ENCODE measurements around the gene B3GNT9. TPM values are rescaled to one million over a fixed set of nuclear protein-coding genes. Genes with fewer than 3 reads are reported as not detected.

B3GNT9 gene
- total and polyA plus RNA-seq, 4 experiments from 2014 or later: 10.0 to 11.8 (median 10.2) TPM

DNA sequence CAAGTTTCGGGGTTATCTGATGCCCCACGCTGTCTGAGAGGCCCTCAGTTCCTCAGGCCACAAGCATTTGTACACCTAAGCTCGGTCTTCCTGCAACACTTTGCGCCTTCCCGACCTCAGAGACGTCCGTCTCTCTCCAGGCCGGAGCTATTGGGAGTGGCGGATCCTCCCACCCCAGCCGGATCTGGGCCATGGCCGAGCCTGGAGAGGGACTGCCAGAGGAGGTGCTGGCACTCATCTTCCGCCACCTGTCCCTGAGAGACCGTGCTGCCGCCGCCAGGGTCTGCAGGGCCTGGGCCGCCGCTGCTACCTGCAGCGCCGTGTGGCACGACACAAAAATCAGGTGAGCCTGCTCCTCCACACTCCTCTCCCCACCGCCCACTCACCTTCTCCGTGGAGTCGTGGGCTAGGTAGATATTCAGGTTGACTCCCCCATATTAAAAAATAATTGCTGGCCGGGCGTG is 10.8 kb upstream of the B3GNT9 start:
- H3K36me3 Mint-ChIP-seq: peaks cover 4 to 18% of the 10 kb centered on the region in 2 donors
- no peaks in the 10 kb centered on the region for H3K9me3 Mint-ChIP-seq
- H3K27ac Mint-ChIP-seq: peak overlapping the region in 1 of 7 donors; percentile 35
- H3K4me3 Mint-ChIP-seq: peak overlapping the region in 7 of 8 donors; percentile 42 to 92 (median 58)
- Histone ChIP-seq H3K36me3 (ENCODE audit: insufficient read depth, low read length) (no peaks in the 10 kb centered on the region), H3K27ac (ENCODE audit: low read depth, low read length) (no peak overlapping the region), H3K27me3 (ENCODE audit: insufficient read depth, low read length) (peaks cover 19% of the 10 kb centered on the region), H3K4me1 (ENCODE audit: insufficient read depth, low read length) (peaks cover 75% of the 10 kb centered on the region), H3K4me3 (ENCODE audit: low read length in 2 of 2) (peak overlapping the region in 1 of 2 donors; percentile 95), H3K9me3 (ENCODE audit: control insufficient read depth in 1 of 2, low read length in 2 of 2) (no peaks in the 10 kb centered on the region)
- peaks cover 26 to 64% (median 43%) of the 10 kb centered on the region in 4 donors for H3K4me1 Mint-ChIP-seq
- no peak for DNase-seq
- ChIA-PET CTCF (ENCODE audit: partially characterized antibody) (interaction anchor here (2.2 to 13.4 kb wide), 5 partner anchors 7 to 146 kb away, joined by 14 to 187 read pairs (median 58); partner anchors contain the start of genes MATCAP1 and NOL3), POLR2A (ENCODE audit: partially characterized antibody) (interaction anchor here (0.9 to 13.1 kb wide), 11 partner anchors 9 to 319 kb away, joined by 3 to 320 read pairs (median 22); partner anchors contain the start of genes ATP6V0D1, B3GNT9, CBFB and EXOC3L1)
- intact Hi-C loops (cut with micrococcal nuclease): loop anchor here (2.0 to 5.0 kb wide), 3 partner anchors 65 to 215 kb away; partner anchors contain the start of genes FHOD1, SLC9A5 and TMEM208
- H3K27me3 Mint-ChIP-seq: peaks cover 8 to 13% of the 10 kb centered on the region in 2 donors

DNA sequence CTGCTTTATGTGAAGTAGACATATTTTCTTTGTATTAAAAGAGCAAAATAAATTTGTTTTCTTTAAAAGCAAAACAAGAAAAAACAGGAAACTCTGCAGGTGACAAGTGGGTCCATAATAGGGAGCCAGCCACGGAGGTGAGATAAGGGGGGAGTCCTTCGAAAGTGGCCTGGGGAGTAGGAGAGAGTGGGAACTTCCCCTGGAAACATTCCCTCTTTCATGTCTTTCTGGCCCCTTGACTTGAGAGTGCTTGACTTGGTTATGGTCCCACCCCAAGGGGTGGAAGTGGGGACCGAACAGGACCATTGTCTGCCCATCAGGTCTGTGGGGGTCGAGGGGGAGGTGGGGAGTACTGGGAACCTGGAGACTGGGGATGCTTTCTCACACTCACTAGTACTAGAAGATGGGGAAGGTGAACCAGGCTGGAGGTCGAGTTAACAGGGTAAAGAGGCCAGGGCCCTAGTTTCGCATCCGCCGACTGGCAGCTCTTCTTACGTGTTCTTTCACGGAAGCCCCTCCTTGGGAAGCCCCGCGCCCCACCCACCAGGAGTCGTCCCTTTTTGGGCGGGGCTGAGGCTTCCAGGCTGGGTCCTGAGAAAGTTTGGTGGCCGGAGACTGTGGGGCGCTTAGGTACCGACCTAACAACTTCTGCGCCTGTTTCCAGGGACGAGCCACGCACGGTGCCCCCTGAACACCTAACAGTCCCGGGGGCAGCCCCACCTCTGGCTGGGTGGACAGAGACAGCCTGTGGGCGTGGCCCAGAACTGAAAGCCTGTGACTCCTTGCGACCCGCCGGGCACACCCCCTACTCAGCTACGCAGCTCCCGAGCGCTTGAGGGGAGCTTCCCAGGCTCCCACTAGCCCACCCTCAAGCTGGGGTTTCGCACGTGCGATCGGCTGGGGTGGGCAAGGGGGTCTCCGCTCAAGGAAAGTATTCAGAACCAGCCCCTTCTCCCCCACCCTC is 8.1 kb upstream of the B3GNT9 start:
- Mint-ChIP-seq H3K4me3 (peak overlapping the region; percentile 92 to 96 (median 94)), H3K27me3 (peaks cover 3% of the 10 kb centered on the region in 2 donors), H3K9me3 (no peaks in the 10 kb centered on the region), H3K27ac (peak overlapping the region; percentile 94 to 100 (median 99)), H3K4me1 (peaks cover 36 to 73% (median 52%) of the 10 kb centered on the region in 4 donors), H3K36me3 (peaks cover 4 to 18% of the 10 kb centered on the region in 2 donors)
- Histone ChIP-seq H3K4me1 (ENCODE audit: insufficient read depth, low read length) (peaks cover 79% of the 10 kb centered on the region), H3K27ac (ENCODE audit: low read depth, low read length) (peak overlapping the region; percentile 97), H3K36me3 (ENCODE audit: insufficient read depth, low read length) (no peaks in the 10 kb centered on the region), H3K9me3 (ENCODE audit: control insufficient read depth in 1 of 2, low read length in 2 of 2) (no peaks in the 10 kb centered on the region), H3K4me3 (ENCODE audit: low read length in 2 of 2) (peak overlapping the region; percentile 64 to 95), H3K27me3 (ENCODE audit: insufficient read depth, low read length) (peaks cover 7% of the 10 kb centered on the region)
- intact Hi-C loops (cut with micrococcal nuclease): loop anchor here (1.0 to 2.0 kb wide), 6 partner anchors 9 to 130 kb away; partner anchors contain the start of genes B3GNT9, CBFB, MATCAP1 and PHAF1
- ChIA-PET CTCF (ENCODE audit: partially characterized antibody) (interaction anchor here (0.9 to 13.4 kb wide), 10 partner anchors 8 to 188 kb away, joined by 3 to 187 read pairs (median 10); partner anchors contain the start of genes B3GNT9, MATCAP1, NOL3 and TMEM208), POLR2A (ENCODE audit: partially characterized antibody) (interaction anchor here (0.6 to 13.1 kb wide), 25 partner anchors 6 to 555 kb away, joined by 3 to 320 read pairs (median 7); partner anchors contain the start of genes ATP6V0D1, B3GNT9, CBFB and CIAO2B)
- peak; percentile 86 to 91 (median 88) for DNase-seq

DNA sequence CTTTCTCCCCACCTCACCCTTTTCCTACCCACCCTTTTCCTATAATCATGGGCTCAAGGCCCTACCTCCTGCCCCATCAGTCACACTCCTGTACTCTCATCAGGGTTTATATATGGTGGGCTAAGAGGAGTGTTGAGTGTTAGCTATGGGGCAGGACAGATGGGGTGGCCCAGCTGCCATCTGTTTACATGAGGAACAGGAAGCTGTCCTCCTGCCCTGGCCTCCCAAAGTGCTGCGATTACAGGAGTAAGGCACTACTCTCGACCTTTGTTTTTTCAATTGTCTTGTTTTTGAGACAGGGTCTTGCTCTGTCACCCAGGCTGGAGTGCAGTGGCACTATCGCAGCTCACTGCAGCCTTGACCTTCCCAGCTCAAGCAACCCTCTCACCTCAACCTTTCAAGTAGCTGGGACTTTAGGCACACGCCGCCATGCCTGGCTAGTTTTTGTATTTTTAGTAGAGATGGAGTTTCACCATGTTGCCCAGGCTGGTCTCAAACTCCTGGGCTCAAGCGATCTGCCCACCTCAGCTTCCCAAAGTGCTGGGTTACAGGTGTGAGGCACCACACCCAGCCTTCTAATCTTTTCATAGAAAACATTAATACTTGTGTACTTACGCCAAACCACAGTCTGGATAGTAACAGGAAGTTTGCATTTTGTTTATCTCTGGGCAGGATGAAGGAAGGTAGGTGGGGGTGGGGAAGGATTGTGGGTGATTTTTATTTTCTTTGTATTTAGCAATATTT is 7.3 kb upstream of the B3GNT9 start:
- Mint-ChIP-seq H3K27me3 (peaks cover 3% of the 10 kb centered on the region in 2 donors), H3K36me3 (peaks cover 4 to 18% of the 10 kb centered on the region in 2 donors), H3K4me3 (peak overlapping the region; percentile 92 to 96 (median 94)), H3K4me1 (peaks cover 42 to 81% (median 56%) of the 10 kb centered on the region in 4 donors), H3K9me3 (no peaks in the 10 kb centered on the region), H3K27ac (peak overlapping the region; percentile 94 to 100 (median 99))
- Histone ChIP-seq H3K4me3 (ENCODE audit: low read length in 2 of 2) (peak overlapping the region; percentile 64 to 95), H3K4me1 (ENCODE audit: insufficient read depth, low read length) (peaks cover 74% of the 10 kb centered on the region), H3K27ac (ENCODE audit: low read depth, low read length) (peak overlapping the region; percentile 97), H3K9me3 (ENCODE audit: control insufficient read depth in 1 of 2, low read length in 2 of 2) (no peaks in the 10 kb centered on the region), H3K36me3 (ENCODE audit: insufficient read depth, low read length) (no peaks in the 10 kb centered on the region), H3K27me3 (ENCODE audit: insufficient read depth, low read length) (peaks cover 7% of the 10 kb centered on the region)
- CTCF ChIA-PET (ENCODE audit: partially characterized antibody): interaction anchor here (0.7 to 13.4 kb wide), 16 partner anchors 11 to 205 kb away, joined by 3 to 187 read pairs (median 4); partner anchors contain the start of genes E2F4, MATCAP1 and NOL3
- intact Hi-C loops (cut with micrococcal nuclease): loop anchor here (2.0 kb wide), 1 partner anchor 49 kb away; the partner anchor contains the start of gene PHAF1
- POLR2A ChIA-PET (ENCODE audit: partially characterized antibody): interaction anchor here (0.6 to 13.1 kb wide), 24 partner anchors 6 to 918 kb away, joined by 3 to 320 read pairs (median 8); partner anchors contain the start of genes B3GNT9, CBFB, CIAO2B and E2F4
- DNase-seq: peak in 4 of 5 donors; percentile 50 to 70 (median 64)

GRCh38 chr16:67157106-67157748 is 6.4 kb upstream of the B3GNT9 start:
- Mint-ChIP-seq H3K4me3 (peak overlapping the region; percentile 77 to 96 (median 94)), H3K4me1 (peaks cover 45 to 84% (median 58%) of the 10 kb centered on the region in 4 donors), H3K27me3 (peaks cover 2 to 3% of the 10 kb centered on the region in 2 donors), H3K9me3 (no peaks in the 10 kb centered on the region), H3K27ac (peak overlapping the region; percentile 94 to 100 (median 99)), H3K36me3 (peaks cover 4 to 18% of the 10 kb centered on the region in 2 donors)
- peak overlapping the region in 1 of 2 donors; percentile 95 for H3K4me3 ChIP-seq (ENCODE audit: low read length in 2 of 2)
- H3K4me1 ChIP-seq (ENCODE audit: insufficient read depth, low read length): peaks cover 69% of the 10 kb centered on the region
- ChIA-PET POLR2A (ENCODE audit: partially characterized antibody) (interaction anchor here (0.9 to 13.1 kb wide), 15 partner anchors 8 to 205 kb away, joined by 3 to 320 read pairs (median 8); partner anchors contain the start of genes CBFB, FHOD1, MATCAP1 and NOL3), CTCF (ENCODE audit: partially characterized antibody) (interaction anchor here (0.7 to 13.4 kb wide), 16 partner anchors 12 to 204 kb away, joined by 3 to 187 read pairs (median 4); partner anchors contain the start of genes E2F4, MATCAP1 and NOL3)
- no peaks in the 10 kb centered on the region for H3K27me3 ChIP-seq (ENCODE audit: insufficient read depth, low read length)
- H3K36me3 ChIP-seq (ENCODE audit: insufficient read depth, low read length): no peaks in the 10 kb centered on the region
- intact Hi-C loops (cut with micrococcal nuclease): no loop called here
- DNase-seq: no peak
- H3K9me3 ChIP-seq (ENCODE audit: control insufficient read depth in 1 of 2, low read length in 2 of 2): no peaks in the 10 kb centered on the region
- H3K27ac ChIP-seq (ENCODE audit: low read depth, low read length): peak overlapping the region; percentile 97

DNA sequence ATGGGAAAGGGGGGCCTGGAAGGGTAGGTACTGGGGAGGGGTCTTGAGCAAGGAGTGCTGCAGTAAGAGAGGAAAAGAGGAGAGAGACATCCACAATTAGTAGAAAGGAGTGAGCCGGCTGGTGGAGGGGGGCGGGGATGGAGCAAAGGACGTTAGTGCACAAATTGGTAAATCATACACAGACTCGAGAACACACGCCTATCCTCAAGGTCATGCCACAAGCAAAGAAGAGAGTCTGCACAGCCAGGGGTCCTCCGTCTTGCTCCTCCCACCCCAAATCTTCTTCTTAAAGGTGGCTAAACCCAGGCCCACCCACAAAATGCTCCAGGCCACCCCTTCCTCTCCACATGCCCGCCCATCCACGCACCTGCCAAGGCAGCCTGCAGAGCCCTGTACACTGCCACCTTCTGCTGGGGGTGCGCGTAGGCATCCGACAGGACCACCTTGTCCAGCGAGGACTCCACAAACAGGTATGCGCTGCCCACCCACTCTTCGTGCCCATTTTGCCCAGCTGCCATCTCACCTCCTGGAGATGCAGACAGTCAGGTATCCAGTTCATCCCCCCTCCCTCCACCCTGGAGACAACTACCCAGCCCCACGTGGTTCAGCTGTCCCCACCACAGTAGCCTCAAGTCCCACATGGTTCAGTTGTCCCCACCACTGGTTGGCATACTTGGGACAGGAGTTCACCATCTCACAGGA is 5.5 kb upstream of the B3GNT9 start:
- Mint-ChIP-seq H3K4me3 (peak overlapping the region; percentile 36 to 96 (median 81)), H3K27ac (peak overlapping the region; percentile 94 to 100 (median 99)), H3K4me1 (peaks cover 46 to 86% (median 59%) of the 10 kb centered on the region in 4 donors), H3K27me3 (peaks cover 2 to 3% of the 10 kb centered on the region in 2 donors), H3K9me3 (no peaks in the 10 kb centered on the region), H3K36me3 (peaks cover 4 to 18% of the 10 kb centered on the region in 2 donors)
- ChIA-PET CTCF (ENCODE audit: partially characterized antibody) (interaction anchor here (1.0 to 13.4 kb wide), 14 partner anchors 11 to 203 kb away, joined by 3 to 187 read pairs (median 23); partner anchors contain the start of genes E2F4, MATCAP1 and NOL3), POLR2A (ENCODE audit: partially characterized antibody) (interaction anchor here (1.2 to 13.1 kb wide), 15 partner anchors 7 to 325 kb away, joined by 3 to 320 read pairs (median 27); partner anchors contain the start of genes ATP6V0D1, CBFB, E2F4 and EXOC3L1)
- intact Hi-C loops (cut with micrococcal nuclease): no loop called here
- no peaks in the 10 kb centered on the region for H3K27me3 ChIP-seq (ENCODE audit: insufficient read depth, low read length)
- DNase-seq: no peak
- H3K4me3 ChIP-seq (ENCODE audit: low read length in 2 of 2): peak overlapping the region in 1 of 2 donors; percentile 40
- no peaks in the 10 kb centered on the region for H3K9me3 ChIP-seq (ENCODE audit: control insufficient read depth in 1 of 2, low read length in 2 of 2)
- peak overlapping the region; percentile 97 for H3K27ac ChIP-seq (ENCODE audit: low read depth, low read length)
- H3K36me3 ChIP-seq (ENCODE audit: insufficient read depth, low read length): no peaks in the 10 kb centered on the region
- peaks cover 65% of the 10 kb centered on the region for H3K4me1 ChIP-seq (ENCODE audit: insufficient read depth, low read length)

Data from CD4-positive, alpha-beta memory T cell (primary cell).